GM10847 (cell line): ENCODE data around the gene CRLF1.

Source experiments
- POLR2A ChIP-seq: IDR thresholded peaks from 2 replicates; pipeline ENCODE4 v1.6.1; 2011; ENCODE audit not compliant: insufficient read length; ENCODE audit errors: extremely low read depth

The CRLF1 gene

DNA sequence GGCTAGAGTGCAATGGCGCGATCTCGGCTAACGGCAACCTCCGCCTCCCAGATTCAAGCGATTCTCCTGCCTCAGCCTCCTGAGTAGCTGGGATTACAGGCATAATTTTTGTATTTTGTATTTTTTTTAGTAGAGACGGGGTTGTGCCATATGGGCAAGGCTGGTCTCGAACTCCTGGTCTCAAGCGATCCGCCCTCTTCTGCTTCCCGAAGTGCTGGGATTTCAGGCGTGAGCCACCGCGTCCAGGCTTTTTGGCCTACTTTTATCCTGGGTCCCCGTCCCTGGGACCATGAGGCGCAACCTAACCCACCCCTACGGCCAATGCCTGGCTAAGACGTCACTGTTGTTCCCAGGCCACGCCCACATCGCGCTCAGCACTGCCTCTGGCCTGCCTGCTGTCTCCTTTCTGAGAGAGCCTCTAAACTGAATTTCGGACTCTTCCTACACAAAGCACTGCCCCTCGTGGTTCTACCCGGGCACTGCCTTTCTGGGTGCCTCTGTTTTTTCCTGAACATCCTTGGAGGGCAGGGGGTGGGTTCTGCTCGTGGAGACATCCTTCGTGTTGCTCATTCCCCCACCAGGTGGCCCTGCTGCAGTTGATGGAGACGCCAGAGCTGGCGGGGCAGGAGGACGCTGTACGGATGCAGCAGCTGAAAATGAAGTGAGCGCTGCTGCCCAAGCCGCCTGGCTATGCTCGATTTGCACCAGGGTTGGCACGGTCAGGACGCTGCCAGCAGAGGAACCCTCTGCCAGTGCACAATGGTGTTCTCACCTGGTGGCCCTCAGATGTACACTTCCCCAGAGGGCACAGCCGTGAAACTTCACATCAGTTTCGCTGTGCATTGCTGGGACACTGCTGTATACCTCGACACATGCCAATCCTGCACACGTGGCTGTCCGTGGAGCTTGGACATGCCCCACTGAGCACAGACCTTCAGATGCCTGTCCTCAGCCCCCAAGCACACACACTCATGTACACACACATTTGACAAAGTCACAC lies 16.0 kb downstream of the CRLF1 start:
- no peak for TF ChIP-seq POLR2A

DNA sequence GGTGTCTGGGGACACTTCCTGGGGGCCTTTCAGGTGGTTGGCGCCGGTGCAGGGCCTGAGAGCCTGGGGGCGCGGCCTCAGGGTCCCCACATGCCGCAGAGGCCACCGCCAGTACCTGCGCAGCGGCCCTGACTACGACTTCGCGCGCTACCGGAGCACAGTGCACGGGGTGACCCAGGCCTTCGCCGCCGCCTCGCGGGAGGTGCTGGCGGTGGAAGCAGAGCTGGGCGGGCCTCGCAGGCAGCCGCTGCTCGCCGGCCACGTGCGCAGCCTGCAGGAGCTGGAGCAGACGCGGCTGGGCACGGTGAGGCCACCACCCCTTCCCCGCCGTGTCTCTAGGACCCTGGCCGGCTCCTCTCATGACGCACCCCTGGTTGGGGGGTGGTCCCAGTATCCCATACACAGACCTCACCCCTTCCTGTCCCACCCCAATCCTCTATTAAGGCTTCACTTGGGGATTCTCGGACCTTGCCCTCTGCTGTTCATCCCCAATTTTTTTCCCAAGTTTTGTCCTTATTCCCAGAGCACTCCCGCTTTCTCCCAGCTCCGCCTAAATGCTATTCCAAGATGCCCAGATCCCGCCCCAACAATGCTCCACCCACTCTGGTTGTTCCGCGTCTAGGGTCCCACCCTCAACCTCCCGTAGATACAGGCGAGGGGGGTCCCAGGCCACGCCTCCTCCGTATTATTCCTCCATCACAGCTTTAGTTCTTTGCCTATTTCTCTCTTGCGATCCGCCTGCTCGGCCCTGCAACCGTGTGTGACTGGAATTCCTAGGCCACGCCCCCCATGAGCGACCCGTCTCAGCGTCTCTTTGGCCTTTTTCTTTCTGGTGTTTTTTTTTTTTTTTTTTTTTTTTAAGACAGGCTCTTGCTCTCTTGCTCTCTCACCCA lies 17.0 kb downstream of the CRLF1 start:
- no peak for TF ChIP-seq POLR2A

DNA sequence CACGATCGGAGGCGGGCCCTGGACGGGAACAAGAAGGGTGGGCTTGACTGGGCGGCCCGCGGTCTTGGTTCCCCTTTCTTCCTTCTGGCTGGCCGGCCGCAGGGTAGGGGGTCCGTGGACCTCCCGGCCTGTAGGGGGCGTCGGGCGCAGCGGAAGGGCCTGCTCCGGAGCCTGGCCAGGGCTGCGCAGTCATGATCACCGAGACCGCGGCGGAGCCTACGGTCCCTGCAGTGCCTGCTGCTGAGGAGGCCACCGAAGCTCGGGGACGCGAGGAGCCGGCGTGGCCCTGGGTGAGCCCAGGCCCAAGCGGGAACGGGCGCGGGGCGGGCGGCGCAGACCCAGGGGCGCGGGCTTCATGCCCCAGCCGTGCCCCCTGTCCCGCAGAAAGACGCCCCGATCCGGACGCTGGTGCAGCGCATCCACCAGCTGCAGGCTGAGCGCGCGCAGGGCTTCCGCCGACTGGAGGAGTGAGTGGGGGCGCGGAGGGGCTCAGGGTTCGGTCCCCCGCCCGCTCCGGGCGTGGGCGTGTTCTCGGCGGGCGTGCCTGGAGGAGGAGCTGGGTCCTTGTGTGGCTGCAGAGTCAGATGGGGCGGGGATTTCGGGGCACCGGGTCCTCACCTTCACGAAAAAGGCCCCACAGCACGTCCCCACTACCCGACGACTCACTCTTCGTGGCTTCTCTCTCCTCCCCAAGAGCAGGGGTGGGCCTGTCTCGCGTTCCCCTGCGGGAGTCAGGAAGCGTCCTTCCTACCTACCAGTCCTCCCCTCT lies 17.8 kb downstream of the CRLF1 start, which contains the start of gene REX1BD:
Gene REX1BD (plus strand): TSS at position 188 of the 769 bp plus-strand sequence. CDS start 4 bp downstream, at position 192.
- peak; percentile 78 for TF ChIP-seq POLR2A

DNA sequence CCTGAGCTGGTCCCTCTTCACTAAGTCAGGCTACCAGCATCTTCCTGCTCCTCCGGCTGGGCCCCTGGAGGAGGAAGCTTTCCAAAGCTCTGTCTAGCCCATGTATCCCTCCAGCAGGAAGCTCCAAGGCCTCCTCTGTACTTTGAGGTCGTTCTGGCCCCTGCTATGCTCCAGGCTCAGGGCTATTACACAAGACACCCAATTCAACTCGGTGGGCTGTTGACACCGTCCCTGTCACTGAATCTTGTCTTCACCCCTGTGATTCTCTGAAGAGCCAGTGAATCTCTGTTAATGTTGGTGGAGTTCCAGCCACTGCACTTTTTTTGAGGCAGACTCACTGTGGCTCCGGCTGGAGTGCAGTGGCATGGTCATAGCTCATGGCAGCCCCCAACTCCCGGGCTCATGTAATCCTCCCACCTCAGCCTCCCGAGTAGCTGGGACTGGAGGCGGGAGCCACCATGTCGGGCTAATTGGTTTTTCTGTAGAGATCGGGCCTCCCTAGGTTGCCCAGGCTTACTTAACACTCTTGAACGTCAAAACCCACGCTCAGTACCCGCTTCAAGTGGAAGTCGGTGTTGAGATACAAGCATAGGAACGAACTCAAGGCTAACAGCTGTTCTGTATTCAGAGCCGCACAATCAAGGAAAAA lies 18.5 kb downstream of the CRLF1 start:
- TF ChIP-seq POLR2A: no peak

DNA sequence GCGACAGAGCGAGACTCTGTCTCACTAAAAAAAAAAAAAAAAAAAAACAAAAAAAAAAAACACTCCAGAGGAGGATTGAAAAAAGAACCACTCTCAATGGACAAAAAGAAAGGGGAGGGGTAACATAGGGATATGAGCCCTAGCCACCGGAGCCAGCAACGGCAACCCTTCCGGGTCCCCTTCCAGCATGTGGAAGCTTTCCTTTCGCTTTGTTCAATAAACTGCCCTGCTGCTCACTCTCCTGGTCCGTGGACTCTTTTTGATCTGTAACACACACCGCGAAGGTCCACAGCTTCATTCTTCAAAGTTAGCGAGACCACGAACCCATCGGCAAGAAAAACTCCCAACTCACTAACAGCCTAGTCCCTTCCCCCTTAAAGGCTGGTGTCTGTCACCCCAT lies 19.0 kb downstream of the CRLF1 start:
- no peak for TF ChIP-seq POLR2A

DNA sequence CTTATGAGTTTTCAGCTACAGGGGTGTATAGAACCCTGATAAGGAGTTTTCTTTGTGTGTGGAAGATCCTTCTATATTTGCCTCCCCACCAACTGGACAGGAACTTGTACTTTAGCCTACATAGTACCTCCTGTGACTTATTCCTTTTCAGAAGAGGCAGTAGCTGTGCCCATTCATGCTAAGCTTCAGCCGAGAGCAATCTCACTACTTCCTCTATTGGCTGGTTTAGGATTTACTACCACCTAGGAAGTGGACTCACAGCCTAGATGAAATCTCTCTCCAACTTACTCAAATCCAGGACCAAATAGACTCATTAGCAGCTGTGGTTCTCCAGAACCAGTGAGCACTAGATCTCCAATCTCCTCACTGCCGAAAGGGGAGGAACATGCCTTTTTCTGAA lies 20.3 kb downstream of the CRLF1 start:
- TF ChIP-seq POLR2A: no peak

DNA sequence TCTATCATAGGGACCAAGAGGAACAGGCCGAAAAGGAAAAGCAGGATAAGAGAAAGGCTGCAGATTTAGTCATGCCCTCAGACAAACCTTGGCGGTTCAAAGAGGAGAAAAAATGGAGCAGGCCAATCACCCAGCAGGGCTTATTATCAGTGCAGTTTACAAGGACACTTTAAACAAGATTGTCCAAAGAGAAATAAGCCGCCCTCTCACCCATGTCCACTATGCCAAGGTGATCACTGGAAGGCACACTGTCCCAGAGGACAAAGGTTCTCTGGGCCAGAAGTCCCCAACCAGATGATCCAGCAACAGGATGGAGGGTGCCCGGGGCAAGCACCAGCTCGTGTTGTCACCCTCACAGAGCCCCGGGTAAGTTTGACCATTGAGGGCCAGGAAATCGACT lies 26.3 kb downstream of the CRLF1 start:
- TF ChIP-seq POLR2A: no peak

DNA sequence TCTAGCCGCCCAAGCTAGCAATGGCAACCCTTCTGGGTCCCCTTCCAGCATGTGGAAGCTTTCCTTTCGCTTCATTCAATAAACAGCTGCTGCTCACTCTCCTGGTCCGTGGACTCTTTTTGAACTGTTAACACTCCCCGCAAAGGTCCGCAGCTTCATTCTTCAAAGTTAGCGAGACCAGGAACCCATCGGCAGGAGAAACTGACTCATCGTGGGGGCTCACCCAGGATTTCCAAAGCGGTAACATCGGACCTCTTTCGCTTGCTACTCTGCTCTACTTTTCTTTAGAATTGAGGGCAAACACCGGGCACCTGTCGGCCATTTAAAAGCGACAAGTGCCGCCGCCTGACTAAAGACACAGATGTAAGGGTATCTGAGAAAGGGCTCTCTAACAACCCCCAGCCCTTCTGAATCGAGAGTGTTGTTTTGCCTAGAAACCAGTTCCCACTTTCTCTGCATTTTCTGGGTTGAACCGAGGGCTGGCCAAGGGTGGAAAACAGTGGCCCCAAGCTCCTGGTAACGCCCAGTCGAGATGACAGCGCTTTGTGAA lies 29.2 kb downstream of the CRLF1 start:
- TF ChIP-seq POLR2A: no peak

DNA sequence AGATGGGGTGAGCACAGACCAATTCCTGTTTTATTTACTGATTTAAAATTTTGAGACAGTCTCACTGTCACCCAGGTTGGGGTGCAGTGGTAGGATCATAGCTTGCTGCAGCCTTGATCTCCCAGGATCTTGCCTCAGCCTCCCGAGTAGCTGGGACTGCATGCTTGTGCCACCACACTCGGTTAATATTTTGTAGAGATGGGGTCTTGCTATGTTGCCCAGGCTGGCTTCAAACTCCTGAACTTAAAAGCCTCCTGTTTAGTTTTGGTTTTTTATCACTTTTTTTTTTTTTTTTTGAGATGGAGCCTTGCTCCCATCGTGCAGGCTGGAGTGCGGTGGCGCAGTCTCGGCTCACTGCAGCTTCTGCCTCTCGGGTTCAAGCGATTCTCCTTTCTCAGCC lies 30.2 kb downstream of the CRLF1 start:
- TF ChIP-seq POLR2A: no peak

DNA sequence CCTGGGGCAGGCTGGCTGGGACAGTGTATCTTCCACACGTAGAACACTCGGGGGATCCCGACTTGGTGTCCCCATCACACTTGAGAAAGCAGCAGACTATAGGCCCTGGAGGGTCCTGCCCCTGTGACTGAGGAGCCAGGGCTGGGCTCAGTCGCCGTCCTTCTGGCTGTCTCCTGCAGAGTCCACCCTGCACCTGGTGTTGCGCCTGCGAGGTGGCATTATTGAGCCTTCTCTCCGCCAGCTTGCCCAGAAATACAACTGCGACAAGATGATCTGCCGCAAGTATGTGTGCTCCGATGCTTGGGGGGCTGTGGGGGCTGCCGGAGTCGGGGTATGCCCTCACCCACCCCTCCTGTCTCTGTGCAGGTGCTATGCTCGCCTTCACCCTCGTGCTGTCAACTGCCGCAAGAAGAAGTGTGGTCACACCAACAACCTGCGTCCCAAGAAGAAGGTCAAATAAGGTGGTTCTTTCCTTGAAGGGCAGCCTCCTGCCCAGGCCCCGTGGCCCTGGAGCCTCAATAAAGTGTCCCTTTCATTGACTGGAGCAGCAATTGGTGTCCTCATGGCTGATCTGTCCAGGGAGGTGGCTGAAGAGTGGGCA lies 31.8 kb downstream of the CRLF1 start:
- no peak for TF ChIP-seq POLR2A

DNA sequence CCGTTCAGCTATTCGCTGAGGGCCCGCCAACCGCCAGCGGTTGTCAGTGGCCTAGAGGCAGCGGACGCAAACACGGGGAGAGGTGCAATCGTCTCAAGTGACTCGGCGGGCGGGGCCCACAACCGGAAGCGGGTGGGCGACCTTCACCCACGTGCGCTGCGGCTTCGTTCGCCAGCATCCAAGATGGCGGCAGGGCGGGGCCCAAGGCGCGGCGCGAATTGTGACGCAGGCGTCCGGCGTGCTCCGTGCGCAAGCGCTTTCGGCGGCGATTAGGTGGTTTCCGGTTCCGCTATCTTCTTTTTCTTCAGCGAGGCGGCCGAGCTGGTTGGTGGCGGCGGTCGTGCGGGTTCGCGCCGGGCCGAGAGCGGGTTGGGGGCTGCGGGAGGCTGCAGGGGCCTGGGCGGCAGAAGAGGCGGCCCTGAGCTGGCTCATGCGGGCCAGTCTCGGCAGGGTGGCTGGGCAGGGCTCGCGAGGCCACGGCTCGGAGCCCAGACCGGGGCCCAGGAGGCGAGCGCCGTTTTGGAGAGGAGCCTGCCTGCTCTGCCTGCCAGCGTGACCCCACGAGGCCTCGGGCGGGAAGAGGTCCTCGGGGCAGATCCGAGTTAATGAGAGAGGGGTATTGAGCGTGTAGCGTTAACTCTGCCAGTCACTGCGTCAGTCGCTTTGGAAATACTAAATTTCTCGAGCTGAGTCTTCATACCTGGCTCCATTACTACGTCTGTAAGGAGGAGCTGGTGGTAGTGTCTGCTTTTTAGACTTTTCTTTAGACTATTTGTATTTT lies 34.8 kb downstream of the CRLF1 start, which contains the start of gene UBA52:
Gene UBA52 (plus strand): TSS at position 294 of the 781 bp plus-strand sequence. CDS start 1,444 bp downstream, outside the sequence.
- peak; percentile 98 for TF ChIP-seq POLR2A

DNA sequence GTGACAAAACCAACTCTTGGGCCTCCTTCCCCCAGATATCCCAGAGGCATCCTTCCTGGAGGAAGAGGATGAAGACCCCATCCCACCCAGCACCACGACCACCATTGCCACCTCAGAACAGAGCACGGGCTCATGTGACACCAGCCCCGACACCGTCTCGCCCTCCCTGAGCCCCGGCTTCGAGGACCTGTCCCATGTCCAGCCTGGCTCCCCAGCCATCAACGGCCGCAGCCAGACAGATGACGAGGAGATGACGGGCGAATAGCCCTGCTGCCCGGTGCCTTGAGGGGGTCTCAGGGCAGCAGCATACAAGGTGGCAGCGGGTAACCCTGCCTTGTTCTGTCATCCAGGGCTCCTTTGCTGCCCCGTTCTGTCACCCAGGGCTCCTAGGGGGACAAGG lies 38.2 kb downstream of the CRLF1 start:
- no peak for TF ChIP-seq POLR2A

DNA sequence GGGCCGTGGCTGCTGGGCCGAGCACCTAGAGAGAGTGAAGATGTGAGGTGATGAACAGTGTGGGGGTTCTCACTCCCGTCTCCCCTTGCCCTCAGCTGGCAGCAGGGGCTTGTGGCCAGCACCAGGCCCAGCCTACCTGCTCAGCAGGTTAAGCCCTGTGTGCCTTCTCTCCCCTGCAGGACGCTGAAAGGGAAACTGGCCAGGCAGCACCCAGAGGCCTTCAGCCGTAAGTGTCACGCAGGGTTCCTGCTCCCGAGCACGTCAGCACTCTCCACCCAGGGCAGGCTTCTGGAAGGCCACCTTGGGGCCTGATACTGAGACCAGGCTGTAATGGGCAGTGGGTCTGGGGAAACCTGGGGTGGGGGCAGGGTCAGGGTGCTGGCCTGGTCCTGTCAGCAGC lies 39.6 kb downstream of the CRLF1 start:
- no peak for TF ChIP-seq POLR2A
